Epithelial cell of proximal tubule (primary cell): ENCODE results near the gene OSBPL10. TPM values are rescaled to one million over a fixed set of nuclear protein-coding genes. Genes with fewer than 3 reads are reported as not detected.

Source experiments
- DNase-seq: peaks from one replicate; pipeline ENCODE4 v3.0.0-alpha.2; 2011; ENCODE audit warnings: low read depth
- H3K4me3 ChIP-seq: 2 replicates; pipeline ENCODE4 v1.5.1; 2011; ENCODE audit warnings: low read depth, mild to moderate bottlenecking, low read length
- CTCF ChIP-seq: conservative IDR thresholded peaks from 2 replicates; pipeline ENCODE4 v1.5.1; 2012; ENCODE audit warnings: low read depth, mild to moderate bottlenecking, low read length
- total RNA-seq: library from RNA; depleted of rRNA; stranded (reverse); fragments of >200 nt; gene quantifications from 2 replicates; pipeline ENCODE4 v1.2.3, GENCODE V29; 2015

OSBPL10 gene
- total RNA-seq, 1 donor from 2014 or later: 17.5 TPM

- no peak overlapping the region for H3K4me3 ChIP-seq
- TF ChIP-seq CTCF: no peak
- no peak for DNase-seq
Measured at GRCh38 chr3:31918179-31919150, 62.6 kb downstream of the OSBPL10 start.

- H3K4me3 ChIP-seq: peak overlapping the region; percentile 17
- no peak for TF ChIP-seq CTCF
- DNase-seq: no peak
Measured at GRCh38 chr3:31917303-31918005, 63.6 kb downstream of the OSBPL10 start.

GRCh38 chr3:31911643-31912042 lies 69.4 kb downstream of the OSBPL10 start:
- DNase-seq: no peak
- no peak for TF ChIP-seq CTCF
- H3K4me3 ChIP-seq: no peak overlapping the region

- TF ChIP-seq CTCF: no peak
- H3K4me3 ChIP-seq: no peak overlapping the region
- DNase-seq: no peak
Measured at GRCh38 chr3:31911124-31911523, 69.9 kb downstream of the OSBPL10 start.

- no peak overlapping the region for H3K4me3 ChIP-seq
- no peak for TF ChIP-seq CTCF
- DNase-seq: no peak
Measured at GRCh38 chr3:31909455-31909854, 71.6 kb downstream of the OSBPL10 start.

GRCh38 chr3:31908391-31909097 lies 72.5 kb downstream of the OSBPL10 start:
- H3K4me3 ChIP-seq: no peak overlapping the region
- peak; percentile 77 for DNase-seq
- TF ChIP-seq CTCF: peak; percentile 50
